Pancreas (tissue), 10 donors: ENCODE results near the gene SLC35A4. TPM values are rescaled to one million over a fixed set of nuclear protein-coding genes. Genes with fewer than 3 reads are reported as not detected.

ENCODE experiments used
- ATAC-seq, 4 donors: fragments of 200-7000 bp; cut with Tn5 transposase; one replicate each; pipeline versions ENCODE4 v1.8.0 to v1.9.1; 2020; ENCODE audit warnings: mild to moderate bottlenecking in 4 of 4, moderate library complexity in 4 of 4
- DNase-seq, 6 donors: peaks; one replicate each; pipeline ENCODE4 v3.0.0-alpha.2; 2020
- FAIRE-seq: peaks from 2 replicates; lab custom pipeline; 2012; peaks lifted over from hg19 to GRCh38; lab: Jason Lieb, UNC
- H3K27ac ChIP-seq, 4 donors: fragments of 200-600 bp; sonication (generic); 1 replicate in 3 of 4; 2 replicates in 1 of 4; pipeline versions ENCODE4 v1.5.0 to v1.8.0; 2020
- H3K27me3 ChIP-seq, 4 donors: fragments of 200-600 bp; one replicate each; pipeline ENCODE4 v1.8.0; 2021
- H3K36me3 ChIP-seq, 3 donors: fragments of 200-600 bp; sonication (generic) in 1 of 3; one replicate each; pipeline versions ENCODE4 v1.5.0 to v1.8.0; 2020 to 2021
- H3K4me1 ChIP-seq, 3 donors: fragments of 200-600 bp; one replicate each; pipeline ENCODE4 v1.8.0; 2021
- H3K4me3 ChIP-seq, 4 donors: fragments of 200-600 bp; sonication (generic) in 2 of 4; one replicate each; pipeline versions ENCODE4 v1.5.0 to v1.8.0; 2020 to 2021
- H3K9me3 ChIP-seq, 4 donors: fragments of 200-600 bp; one replicate each; pipeline ENCODE4 v1.8.0; 2021
- CTCF ChIP-seq, 4 donors: fragments of 200-600 bp; sonication (generic) in 3 of 4; IDR thresholded peaks; one replicate each; pipeline versions ENCODE4 v1.5.0 to v1.8.0; 2021; ENCODE audit warnings: antibody characterized with exemption in 4 of 4
- WGBS, 2 donors: extraction: QIAGEN DNeasy Blood & Tissue Kit; methylation state at CpG; one replicate each; pipeline ENCODE4 v1.1.7; 2013; 5-methylcytosine and 5-hydroxymethylcytosine counted together
- intact Hi-C, 3 donors: fragments of 100-400 bp; cut with DNase I; formaldehyde crosslinking; loops; one replicate each; pipeline versions ENCODE4 v1.11.1 to v1.14.2; 2022
- polyA plus RNA-seq, 2 donors: library from polyadenylated mRNA; stranded (reverse); fragments of 200-250 nt; gene quantifications; one replicate each; pipeline ENCODE4 v1.2.3, GENCODE V29; 2013
- total RNA-seq, 6 donors: library from RNA; stranded (reverse); fragmentation: NEBNext Ultra II Directional in 4 of 6; extraction: Animal tissue kit (Norgen Biotek cat#: 25700) in 4 of 6; gene quantifications; one replicate each; pipeline versions ENCODE4 v1.2.1 to v1.2.4, GENCODE V29; 2021 to 2023
- donor health status: healthy with polysubstance abuse.
- donor health status: DM: no; HTN: no; CAD: no; lungs with moderate emphysema.
- donor health status: DM: no; HTN: no; CAD: no.
- donor health status: control.
- donor health status: control.
- donor health status: Bipolar disorder and iron deficiency.
- donor health status: DM: yes; HTN: yes; CAD: no.
- donor health status: DM: no; HTN: no; CAD: no.
- donor health status: DM: no; HTN: no; CAD: no.
- donor health status: DM: yes; HTN: yes; CAD: no.

SLC35A4 gene
- total and polyA plus RNA-seq, 8 donors, result 17.0 to 36.5 (median 25.4) TPM

DNA sequence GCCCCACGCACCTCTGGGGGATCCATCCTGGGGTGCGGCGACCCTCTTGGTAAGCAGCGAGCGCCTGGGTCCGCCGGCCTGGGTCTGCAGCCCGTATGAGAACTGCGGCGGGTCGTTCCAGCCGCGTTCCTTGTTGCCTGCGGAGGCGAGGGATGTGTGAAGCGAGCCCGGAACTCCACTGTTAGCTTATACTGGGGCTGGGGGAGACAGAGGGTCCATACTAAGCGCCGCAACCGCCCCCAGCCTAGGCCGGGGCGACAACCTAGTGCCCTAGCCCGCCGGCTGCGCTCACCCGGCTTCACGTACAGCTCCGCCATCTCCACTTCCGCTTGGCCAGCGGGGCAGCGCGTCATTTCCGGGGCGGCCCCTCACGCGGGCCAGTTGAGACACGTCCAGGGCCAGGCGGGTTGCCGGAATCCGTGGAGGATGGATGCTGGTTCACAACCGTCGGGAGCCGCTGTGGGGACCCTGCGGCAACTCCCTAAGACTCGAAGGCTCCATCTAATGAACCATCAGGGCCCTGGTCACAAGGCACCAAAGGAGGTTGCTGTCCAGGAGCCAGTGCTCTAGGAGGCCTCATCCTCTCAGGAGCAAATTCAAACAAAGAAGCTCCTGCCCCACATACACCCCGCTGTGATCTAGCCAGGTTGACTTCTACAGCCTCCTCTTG is 7.4 kb upstream of the SLC35A4 start, which contains the start of gene SRA1:
Gene SRA1 (minus strand): TSS at position 338 of the 670 bp plus-strand sequence. CDS start 21 bp downstream, at position 317.
- FAIRE-seq (no peak), ATAC-seq (peak; percentile 95 to 98 (median 98)), DNase-seq (peak; percentile 89 to 96 (median 92))
- H3K27ac ChIP-seq, result peak within 1 kb of the TSS; percentile 70 to 82 (median 74)
- no peaks in the 10 kb centered on the region for H3K9me3 ChIP-seq
- peak within 1 kb of the TSS; percentile 70 to 80 (median 74) for H3K4me3 ChIP-seq
- 1% methylated on average over 46 of the region's 46 CpGs for WGBS, 2 donors
- TF ChIP-seq CTCF (IDR thresholded peaks at IDR 0.05), result no peak
- no peaks in the 10 kb centered on the region for H3K27me3 ChIP-seq
- peaks cover 5 to 19% (median 9%) of the 10 kb centered on the region in 3 donors for H3K4me1 ChIP-seq
- H3K36me3 ChIP-seq, result no peaks in the 10 kb centered on the region
- intact Hi-C loops, result no loop called here

GRCh38 chr5:140557965-140558364 is 6.7 kb upstream of the SLC35A4 start:
- Histone ChIP-seq H3K27me3 (no peaks in the 10 kb centered on the region), H3K27ac (peak overlapping the region; percentile 70 to 82 (median 74)), H3K36me3 (no peaks in the 10 kb centered on the region), H3K4me3 (peak overlapping the region in 1 of 4 donors; percentile 80), H3K4me1 (peaks cover 5 to 19% (median 9%) of the 10 kb centered on the region in 3 donors), H3K9me3 (no peaks in the 10 kb centered on the region)
- 74 to 84% methylated on average over 3 of the region's 3 CpGs for WGBS, 2 donors
- DNase-seq (no peak), ATAC-seq (no peak), FAIRE-seq (no peak)
- intact Hi-C loops, result no loop called here
- TF ChIP-seq CTCF (IDR thresholded peaks at IDR 0.05), result no peak

- intact Hi-C loops, result no loop called here
Observed at GRCh38 chr5:140558542-140558941, 6.1 kb upstream of the SLC35A4 start.

DNA sequence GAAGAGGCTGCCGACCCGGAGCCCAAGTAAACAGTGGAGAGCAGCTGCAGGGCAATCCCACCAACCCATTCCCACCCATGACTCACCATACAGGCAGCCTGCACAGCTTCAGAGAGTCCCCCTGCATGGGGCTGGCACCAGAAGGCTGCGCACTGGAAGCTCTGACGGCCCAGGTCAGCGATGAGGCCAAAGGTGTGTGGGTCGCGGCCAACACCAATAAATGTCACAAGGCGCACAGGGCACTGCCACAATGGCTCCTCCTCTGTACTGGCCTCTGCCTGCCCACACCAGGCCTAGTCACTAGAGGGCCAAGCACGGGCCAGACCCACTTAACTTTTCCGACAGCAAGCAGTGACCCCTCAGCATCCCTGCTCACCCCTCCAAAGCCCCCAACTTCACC is 4.4 kb upstream of the SLC35A4 start:
- H3K9me3 ChIP-seq, result no peaks in the 10 kb centered on the region
- peaks cover 9 to 15% (median 10%) of the 10 kb centered on the region in 3 donors for H3K4me1 ChIP-seq
- H3K4me3 ChIP-seq, result no peak overlapping the region
- ATAC-seq (no peak), DNase-seq (no peak), FAIRE-seq (no peak)
- no peak for TF ChIP-seq CTCF (IDR thresholded peaks at IDR 0.05)
- intact Hi-C loops, result loop anchor here in 1 of 3 donors (10.0 kb wide), 1 partner anchor 75 kb away; the partner anchor contains the start of genes CD14 and TMCO6
- H3K27ac ChIP-seq, result no peak overlapping the region
- WGBS, 2 donors, result 88 to 95% methylated on average over 10 of the region's 10 CpGs
- H3K36me3 ChIP-seq, result no peaks in the 10 kb centered on the region
- no peaks in the 10 kb centered on the region for H3K27me3 ChIP-seq

More at GRCh38 chr5:140558542-140558941, 6.1 kb upstream of the SLC35A4 start:
- Histone ChIP-seq H3K27ac (no peak overlapping the region), H3K4me3 (no peak overlapping the region), H3K9me3 (no peaks in the 10 kb centered on the region), H3K36me3 (no peaks in the 10 kb centered on the region), H3K27me3 (no peaks in the 10 kb centered on the region), H3K4me1 (peaks cover 9 to 22% (median 14%) of the 10 kb centered on the region in 3 donors)
- no peak for TF ChIP-seq CTCF (IDR thresholded peaks at IDR 0.05)
- FAIRE-seq (no peak), ATAC-seq (no peak), DNase-seq (peak in 1 of 6 donors; percentile 45)
- 87 to 90% methylated on average over 9 of the region's 9 CpGs for WGBS, 2 donors
